ENCODE data around the gene RPTN. TPM values are rescaled to one million over a fixed set of nuclear protein-coding genes. Genes with fewer than 3 reads are reported as not detected.
"Not testable (repeated sequence)": the region's sequence is repeated elsewhere in the genome, so short reads cannot be mapped to it uniquely, and the experiment has no call there.

Gene RPTN
- total RNA-seq, 1 experiment from 2014 or later: not detected

GRCh38 chr1:152145769-152146168 is 13.3 kb downstream of the RPTN start (continued):
- no peak for TF ChIP-seq REST (IDR thresholded peaks at IDR 0.05; ENCODE audit: low read depth)
- TF ChIP-seq POLR2AphosphoS5 (IDR thresholded peaks at IDR 0.05; ENCODE audit: low read depth, low read length): no peak

GRCh38 chr1:152144674-152145183 is 14.3 kb downstream of the RPTN start:
- H3K27me3 ChIP-seq (ENCODE audit: insufficient read depth, low read length): peaks cover 19% of the 10 kb centered on the region
- H4K20me1 ChIP-seq (ENCODE audit: insufficient read depth); ATAC-seq; H3K4me1 ChIP-seq (ENCODE audit: control insufficient read depth in 1 of 2, insufficient read depth in 2 of 2, low read length in 2 of 2); BruUV-seq (replicated peaks); RAD21 ChIA-PET (ENCODE audit: low non-redundant PET in 1 of 2, low total read pairs in 2 of 2, uncharacterized antibody in 2 of 2, unreplicated experiment in 2 of 2); H3K4me2 ChIP-seq (ENCODE audit: low read length); H3K79me2 ChIP-seq (ENCODE audit: insufficient read depth, low read length); H3K36me3 ChIP-seq (ENCODE audit: control insufficient read depth in 1 of 2, insufficient read depth in 2 of 2, low read length in 2 of 2); H3K27ac ChIP-seq (ENCODE audit: low read depth, low read length); intact Hi-C loops (cut with micrococcal nuclease); H3K9me3 ChIP-seq (ENCODE audit: control insufficient read depth in 1 of 2, insufficient read depth in 1 of 2, low read depth in 1 of 2, low read length in 2 of 2); H3K9ac ChIP-seq (ENCODE audit: low read length); H2AFZ ChIP-seq (ENCODE audit: low read depth, low read length, poor library complexity, severe bottlenecking); H3K4me3 ChIP-seq (replicated peaks in 1 of 2; ENCODE audit: low read depth in 1 of 2, low read length in 2 of 2); POLR2A ChIA-PET; CTCF ChIA-PET; DNase-seq (ENCODE audit: low read depth, low spot score); H3K9me2 ChIP-seq (ENCODE audit: insufficient read depth): not testable (repeated sequence)
